ENCODE results near the gene ATP6AP1.

ATP6AP1 gene

DNA sequence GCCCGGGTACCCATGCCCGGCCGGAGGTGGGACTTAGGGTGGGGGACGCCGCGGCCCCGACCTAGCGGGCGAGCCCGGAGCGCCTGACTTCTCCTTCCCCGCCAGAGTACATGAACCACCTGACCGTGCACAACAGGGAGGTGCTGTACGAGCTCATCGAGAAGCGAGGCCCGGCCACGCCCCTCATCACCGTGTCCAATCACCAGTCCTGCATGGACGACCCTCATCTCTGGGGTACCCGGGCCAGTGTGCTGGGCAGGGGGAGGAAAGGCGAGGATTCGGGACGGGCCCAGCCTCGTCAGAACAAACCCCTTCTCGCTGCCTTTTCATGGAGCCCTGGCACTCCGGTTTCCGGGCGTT is 16.5 kb upstream of the ATP6AP1 start:
- TF ChIP-seq, protein P1, sequence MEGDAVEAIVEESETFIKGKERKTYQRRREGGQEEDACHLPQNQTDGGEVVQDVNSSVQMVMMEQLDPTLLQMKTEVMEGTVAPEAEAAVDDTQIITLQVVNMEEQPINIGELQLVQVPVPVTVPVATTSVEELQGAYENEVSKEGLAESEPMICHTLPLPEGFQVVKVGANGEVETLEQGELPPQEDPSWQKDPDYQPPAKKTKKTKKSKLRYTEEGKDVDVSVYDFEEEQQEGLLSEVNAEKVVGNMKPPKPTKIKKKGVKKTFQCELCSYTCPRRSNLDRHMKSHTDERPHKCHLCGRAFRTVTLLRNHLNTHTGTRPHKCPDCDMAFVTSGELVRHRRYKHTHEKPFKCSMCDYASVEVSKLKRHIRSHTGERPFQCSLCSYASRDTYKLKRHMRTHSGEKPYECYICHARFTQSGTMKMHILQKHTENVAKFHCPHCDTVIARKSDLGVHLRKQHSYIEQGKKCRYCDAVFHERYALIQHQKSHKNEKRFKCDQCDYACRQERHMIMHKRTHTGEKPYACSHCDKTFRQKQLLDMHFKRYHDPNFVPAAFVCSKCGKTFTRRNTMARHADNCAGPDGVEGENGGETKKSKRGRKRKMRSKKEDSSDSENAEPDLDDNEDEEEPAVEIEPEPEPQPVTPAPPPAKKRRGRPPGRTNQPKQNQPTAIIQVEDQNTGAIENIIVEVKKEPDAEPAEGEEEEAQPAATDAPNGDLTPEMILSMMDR (IDR thresholded peaks at IDR 0.05; ENCODE audit: insufficient read depth, low read depth, low read length, missing control alignments): no peak
- H3K4me3 ChIP-seq (ENCODE audit: low read length): peak overlapping the region; percentile 51
- peak; percentile 46 for DNase-seq (ENCODE audit: low read depth)

DNA sequence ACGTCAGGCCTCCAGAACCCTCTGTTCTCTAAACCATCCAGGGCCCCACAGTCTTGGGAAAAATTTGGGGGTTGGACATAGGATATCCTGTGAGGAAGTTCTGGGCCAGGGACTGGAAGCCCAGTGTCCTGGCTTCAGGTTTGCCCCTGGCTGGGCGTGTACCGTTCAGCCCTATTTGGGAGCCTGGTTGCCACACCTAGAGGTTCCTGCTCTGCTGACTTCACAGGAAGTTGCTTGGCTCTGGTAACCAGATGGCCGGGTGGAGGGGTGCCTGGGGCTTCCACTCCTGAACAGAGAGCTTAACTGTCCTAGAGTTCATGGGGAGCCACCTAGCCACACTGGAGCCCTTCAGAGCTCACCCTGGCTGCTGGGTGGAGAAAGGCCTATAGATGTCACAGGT is 16.0 kb upstream of the ATP6AP1 start:
- TF ChIP-seq, protein P1 (IDR thresholded peaks at IDR 0.05; ENCODE audit: insufficient read depth, low read depth, low read length, missing control alignments): no peak
- peak; percentile 20 for DNase-seq (ENCODE audit: low read depth)
- H3K4me3 ChIP-seq (ENCODE audit: low read length): peak overlapping the region; percentile 51

DNA sequence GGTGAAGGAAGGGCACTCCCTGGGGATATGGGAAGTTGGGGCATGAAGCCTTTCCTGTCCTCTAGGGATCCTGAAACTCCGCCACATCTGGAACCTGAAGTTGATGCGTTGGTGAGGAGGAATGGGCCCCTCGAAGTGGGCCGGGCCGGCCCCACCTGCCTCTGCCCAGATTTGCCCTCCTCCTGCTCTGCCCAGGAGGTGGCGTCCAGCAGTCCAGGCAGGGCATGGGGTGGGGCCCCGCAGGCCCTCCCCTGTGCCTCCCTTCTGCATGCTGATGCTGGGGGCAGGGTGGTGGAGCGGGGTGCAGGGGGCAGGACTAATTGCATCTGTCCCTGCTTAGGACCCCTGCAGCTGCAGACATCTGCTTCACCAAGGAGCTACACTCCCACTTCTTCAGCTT is 15.3 kb upstream of the ATP6AP1 start:
- no peak for DNase-seq (ENCODE audit: low read depth)
- H3K4me3 ChIP-seq (ENCODE audit: low read length): no peak overlapping the region
- TF ChIP-seq, protein P1 (IDR thresholded peaks at IDR 0.05; ENCODE audit: insufficient read depth, low read depth, low read length, missing control alignments): no peak

DNA sequence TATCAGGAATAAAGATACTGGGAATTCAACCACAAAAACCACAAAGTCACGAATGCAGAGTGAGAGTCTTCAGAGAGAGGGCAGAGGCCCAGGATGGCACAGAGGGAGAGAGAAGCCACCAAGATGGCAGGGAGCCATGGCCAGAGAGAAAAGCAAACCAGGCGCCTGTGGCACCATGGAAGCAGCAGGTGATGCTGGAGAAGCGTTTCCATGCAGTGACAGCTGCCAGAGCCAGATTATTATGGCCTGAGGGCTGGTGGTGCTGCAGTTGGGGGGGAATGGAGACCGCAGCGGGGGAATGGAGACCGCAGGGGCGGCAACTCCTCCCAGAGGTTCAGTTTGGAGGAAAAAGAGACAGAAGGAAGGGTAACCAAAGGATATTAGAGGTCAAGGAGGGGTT is 11.3 kb upstream of the ATP6AP1 start:
- no peak for DNase-seq (ENCODE audit: low read depth)
- no peak overlapping the region for H3K4me3 ChIP-seq (ENCODE audit: low read length)
- TF ChIP-seq, protein P1 (IDR thresholded peaks at IDR 0.05; ENCODE audit: insufficient read depth, low read depth, low read length, missing control alignments): no peak

DNA sequence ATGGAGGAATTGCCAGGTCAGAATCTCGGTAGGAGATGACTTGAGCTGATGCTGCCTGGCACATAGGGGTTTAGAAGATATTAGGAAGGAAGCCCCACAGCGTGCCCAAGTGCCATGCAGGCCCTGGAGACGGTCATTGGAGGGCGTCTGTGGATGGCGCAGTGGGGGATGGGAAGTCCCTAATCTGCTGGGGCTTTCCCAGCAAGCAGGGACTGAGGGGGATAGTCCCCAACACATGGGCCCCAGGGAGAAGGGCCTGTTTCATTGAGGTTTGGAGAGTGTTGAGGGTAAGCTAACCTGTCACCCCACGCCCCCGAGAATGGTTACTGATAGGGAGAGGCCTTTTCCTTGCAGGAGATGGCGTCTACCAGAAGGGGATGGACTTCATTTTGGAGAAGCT is 9.3 kb upstream of the ATP6AP1 start:
- TF ChIP-seq, protein P1 (IDR thresholded peaks at IDR 0.05; ENCODE audit: insufficient read depth, low read depth, low read length, missing control alignments): no peak
- DNase-seq (ENCODE audit: low read depth): no peak
- H3K4me3 ChIP-seq (ENCODE audit: low read length): no peak overlapping the region

DNA sequence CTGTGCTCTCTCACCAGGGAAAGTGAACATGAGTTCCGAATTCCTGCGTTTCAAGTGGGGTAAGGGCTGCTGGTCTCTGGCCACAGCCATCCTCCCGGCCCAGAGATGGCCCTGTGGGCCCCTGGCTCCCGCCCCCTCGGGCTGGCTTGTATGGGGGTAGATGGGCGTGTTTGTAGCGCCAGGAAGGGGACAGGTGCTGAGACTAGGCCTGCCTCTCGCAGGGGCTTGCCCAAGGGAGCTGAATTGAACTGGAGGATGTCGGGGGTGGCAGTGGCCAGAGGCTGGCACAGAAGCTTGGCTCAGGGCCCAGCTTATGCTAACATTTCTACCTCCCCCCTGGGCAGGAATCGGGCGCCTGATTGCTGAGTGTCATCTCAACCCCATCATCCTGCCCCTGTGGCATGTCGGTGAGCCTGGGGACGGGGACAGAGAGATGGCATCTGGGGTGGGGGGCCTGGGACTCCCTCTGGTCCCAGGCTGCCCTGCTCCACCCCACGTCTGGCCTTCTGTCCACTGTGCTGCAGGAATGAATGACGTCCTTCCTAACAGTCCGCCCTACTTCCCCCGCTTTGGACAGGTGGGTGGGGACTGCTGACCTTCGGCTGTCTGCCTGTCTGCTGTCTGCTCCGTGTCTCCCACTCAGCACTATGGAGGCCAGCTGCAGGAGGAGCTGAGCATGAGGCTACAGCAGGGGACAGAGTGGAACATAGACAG is 8.6 kb upstream of the ATP6AP1 start:
- no peak for DNase-seq (ENCODE audit: low read depth)
- TF ChIP-seq, protein P1 (IDR thresholded peaks at IDR 0.05; ENCODE audit: insufficient read depth, low read depth, low read length, missing control alignments): no peak
- no peak overlapping the region for H3K4me3 ChIP-seq (ENCODE audit: low read length)

DNA sequence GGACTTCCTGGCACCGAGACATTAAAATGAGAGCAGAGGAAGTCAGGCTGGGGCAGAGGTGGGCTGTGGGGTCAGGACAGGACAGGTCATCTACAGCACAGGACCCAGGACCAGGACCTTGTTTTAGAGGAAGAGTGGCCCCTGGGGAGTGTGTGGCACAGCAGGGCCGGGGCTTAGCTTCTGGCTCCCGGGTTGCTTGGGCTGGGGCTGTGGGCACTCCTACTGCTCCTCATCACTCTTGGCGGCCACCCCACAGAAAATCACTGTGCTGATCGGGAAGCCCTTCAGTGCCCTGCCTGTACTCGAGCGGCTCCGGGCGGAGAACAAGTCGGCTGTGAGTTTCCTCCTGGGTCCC is 8.1 kb upstream of the ATP6AP1 start:
- TF ChIP-seq, protein P1 (IDR thresholded peaks at IDR 0.05; ENCODE audit: insufficient read depth, low read depth, low read length, missing control alignments): no peak
- no peak overlapping the region for H3K4me3 ChIP-seq (ENCODE audit: low read length)
- no peak for DNase-seq (ENCODE audit: low read depth)

Measured in epithelial cell of esophagus (primary cell).